HL-60 (cell line): ENCODE measurements around the gene CTSK.
"Not testable (repeated sequence)": the region's sequence is repeated elsewhere in the genome, so short reads cannot be mapped to it uniquely, and the experiment has no call there.

Experiments used
- DNase-seq, 2 experiments: peaks; one replicate each; pipeline ENCODE4 v3.0.0-alpha.2; 2010 to 2020; ENCODE audit warnings: low read depth in 1 of 2, low spot score in 1 of 2
- H3K27ac ChIP-seq: fragments of 250-450 bp; sonication (Bioruptor Pico); replicated peaks from 2 replicates; pipeline ENCODE4 v1.5.1; 2020; ENCODE audit warnings: mild to moderate bottlenecking, moderate library complexity
- H3K27me3 ChIP-seq: fragments of 250-450 bp; sonication (Bioruptor Pico); 2 replicates; pipeline ENCODE4 v1.5.1; 2021; ENCODE audit warnings: mild to moderate bottlenecking, moderate library complexity; ENCODE audit not compliant: insufficient read depth, poor library complexity, severe bottlenecking
- H3K4me3 ChIP-seq: replicated peaks from 2 replicates; pipeline ENCODE4 v1.5.1; 2011; ENCODE audit warnings: mild to moderate bottlenecking, control low read depth, low read length; ENCODE audit not compliant: insufficient read depth
- GABPA ChIP-seq: IDR thresholded peaks from 2 replicates; pipeline ENCODE4 v1.6.1; 2012; ENCODE audit warnings: low read depth
- POLR2AphosphoS5 ChIP-seq: IDR thresholded peaks from 2 replicates; pipeline ENCODE4 v1.6.1; 2012; ENCODE audit warnings: low read depth
- SPI1 ChIP-seq: IDR thresholded peaks from 2 replicates; pipeline ENCODE4 v1.6.1; 2012; ENCODE audit warnings: low read depth, mild to moderate bottlenecking, borderline replicate concordance
- TF ChIP-seq, protein P1 (sequence below): IDR thresholded peaks from one replicate; pipeline ENCODE4 v1.5.1; 2011; ENCODE audit warnings: low read length, control low read depth, inconsistent platforms; ENCODE audit not compliant: insufficient read depth
- TF ChIP-seq, protein P2 (sequence below): IDR thresholded peaks from 2 replicates; pipeline ENCODE4 v1.6.1; 2012; ENCODE audit warnings: low read depth; ENCODE audit not compliant: insufficient replicate concordance

CTSK gene

GRCh38 chr1:150842964-150843363, 34.9 kb upstream of the CTSK start:
- Histone ChIP-seq H3K27ac (no peak overlapping the region), H3K27me3 (no peaks in the 10 kb centered on the region), H3K4me3 (no peak overlapping the region)
- no peak for DNase-seq
- no peak for TF ChIP-seq GABPA
- TF ChIP-seq, protein P1, sequence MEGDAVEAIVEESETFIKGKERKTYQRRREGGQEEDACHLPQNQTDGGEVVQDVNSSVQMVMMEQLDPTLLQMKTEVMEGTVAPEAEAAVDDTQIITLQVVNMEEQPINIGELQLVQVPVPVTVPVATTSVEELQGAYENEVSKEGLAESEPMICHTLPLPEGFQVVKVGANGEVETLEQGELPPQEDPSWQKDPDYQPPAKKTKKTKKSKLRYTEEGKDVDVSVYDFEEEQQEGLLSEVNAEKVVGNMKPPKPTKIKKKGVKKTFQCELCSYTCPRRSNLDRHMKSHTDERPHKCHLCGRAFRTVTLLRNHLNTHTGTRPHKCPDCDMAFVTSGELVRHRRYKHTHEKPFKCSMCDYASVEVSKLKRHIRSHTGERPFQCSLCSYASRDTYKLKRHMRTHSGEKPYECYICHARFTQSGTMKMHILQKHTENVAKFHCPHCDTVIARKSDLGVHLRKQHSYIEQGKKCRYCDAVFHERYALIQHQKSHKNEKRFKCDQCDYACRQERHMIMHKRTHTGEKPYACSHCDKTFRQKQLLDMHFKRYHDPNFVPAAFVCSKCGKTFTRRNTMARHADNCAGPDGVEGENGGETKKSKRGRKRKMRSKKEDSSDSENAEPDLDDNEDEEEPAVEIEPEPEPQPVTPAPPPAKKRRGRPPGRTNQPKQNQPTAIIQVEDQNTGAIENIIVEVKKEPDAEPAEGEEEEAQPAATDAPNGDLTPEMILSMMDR, result no peak
- TF ChIP-seq, protein P2, sequence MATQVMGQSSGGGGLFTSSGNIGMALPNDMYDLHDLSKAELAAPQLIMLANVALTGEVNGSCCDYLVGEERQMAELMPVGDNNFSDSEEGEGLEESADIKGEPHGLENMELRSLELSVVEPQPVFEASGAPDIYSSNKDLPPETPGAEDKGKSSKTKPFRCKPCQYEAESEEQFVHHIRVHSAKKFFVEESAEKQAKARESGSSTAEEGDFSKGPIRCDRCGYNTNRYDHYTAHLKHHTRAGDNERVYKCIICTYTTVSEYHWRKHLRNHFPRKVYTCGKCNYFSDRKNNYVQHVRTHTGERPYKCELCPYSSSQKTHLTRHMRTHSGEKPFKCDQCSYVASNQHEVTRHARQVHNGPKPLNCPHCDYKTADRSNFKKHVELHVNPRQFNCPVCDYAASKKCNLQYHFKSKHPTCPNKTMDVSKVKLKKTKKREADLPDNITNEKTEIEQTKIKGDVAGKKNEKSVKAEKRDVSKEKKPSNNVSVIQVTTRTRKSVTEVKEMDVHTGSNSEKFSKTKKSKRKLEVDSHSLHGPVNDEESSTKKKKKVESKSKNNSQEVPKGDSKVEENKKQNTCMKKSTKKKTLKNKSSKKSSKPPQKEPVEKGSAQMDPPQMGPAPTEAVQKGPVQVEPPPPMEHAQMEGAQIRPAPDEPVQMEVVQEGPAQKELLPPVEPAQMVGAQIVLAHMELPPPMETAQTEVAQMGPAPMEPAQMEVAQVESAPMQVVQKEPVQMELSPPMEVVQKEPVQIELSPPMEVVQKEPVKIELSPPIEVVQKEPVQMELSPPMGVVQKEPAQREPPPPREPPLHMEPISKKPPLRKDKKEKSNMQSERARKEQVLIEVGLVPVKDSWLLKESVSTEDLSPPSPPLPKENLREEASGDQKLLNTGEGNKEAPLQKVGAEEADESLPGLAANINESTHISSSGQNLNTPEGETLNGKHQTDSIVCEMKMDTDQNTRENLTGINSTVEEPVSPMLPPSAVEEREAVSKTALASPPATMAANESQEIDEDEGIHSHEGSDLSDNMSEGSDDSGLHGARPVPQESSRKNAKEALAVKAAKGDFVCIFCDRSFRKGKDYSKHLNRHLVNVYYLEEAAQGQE, result no peak
- no peak for TF ChIP-seq SPI1

DNA sequence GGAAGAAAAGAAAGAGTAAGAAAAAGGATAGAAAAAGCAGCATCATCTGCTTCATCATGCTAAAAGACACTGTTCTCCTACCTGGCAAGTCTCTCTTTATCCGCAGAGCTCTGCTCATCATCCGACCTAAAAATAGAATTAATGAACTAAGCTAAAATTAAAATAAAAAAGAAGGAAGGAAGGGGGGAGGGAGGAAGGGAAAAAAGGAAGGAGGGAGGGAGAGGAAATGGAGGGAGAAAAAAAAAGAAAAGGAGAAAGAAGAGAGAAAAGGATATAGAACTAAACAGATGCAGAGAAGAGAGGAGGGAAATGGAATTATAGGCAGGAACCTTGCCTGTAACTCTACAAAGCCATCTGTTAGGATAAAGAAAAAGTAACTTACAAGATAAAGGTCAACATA, 34.3 kb upstream of the CTSK start:
- Histone ChIP-seq H3K27ac (no peak overlapping the region), H3K4me3 (no peak overlapping the region), H3K27me3 (no peaks in the 10 kb centered on the region)
- no peak for DNase-seq
- no peak for TF ChIP-seq GABPA
- TF ChIP-seq, protein P1, result no peak
- TF ChIP-seq POLR2AphosphoS5, result no peak
- no peak for TF ChIP-seq SPI1
- TF ChIP-seq, protein P2, result no peak

GRCh38 chr1:150841626-150842025, 33.6 kb upstream of the CTSK start:
- no peak for DNase-seq
- TF ChIP-seq, protein P2, result no peak
- TF ChIP-seq GABPA (no peak), POLR2AphosphoS5 (no peak), SPI1 (no peak)
- TF ChIP-seq, protein P1, result no peak
- Histone ChIP-seq H3K27me3 (no peaks in the 10 kb centered on the region), H3K4me3 (no peak overlapping the region), H3K27ac (no peak overlapping the region)

GRCh38 chr1:150840850-150841249, 32.8 kb upstream of the CTSK start:
- not testable (repeated sequence) for H3K4me3 ChIP-seq, H3K27me3 ChIP-seq, DNase-seq, H3K27ac ChIP-seq
